Left lobe of liver (tissue), 2 donors: ENCODE results near the gene CASR. TPM values are rescaled to one million over a fixed set of nuclear protein-coding genes. Genes with fewer than 3 reads are reported as not detected.

Experiments
- ATAC-seq: fragments of 200-7000 bp; cut with Tn5 transposase; one replicate; pipeline ENCODE4 v1.9.1; 2020; ENCODE audit warnings: mild to moderate bottlenecking, moderate library complexity
- DNase-seq: peaks from one replicate; pipeline ENCODE4 v3.0.0-alpha.2; 2020; ENCODE audit warnings: low spot score
- total RNA-seq: library from RNA; stranded (reverse); gene quantifications from one replicate; pipeline ENCODE4 v1.2.1, GENCODE V29; 2021
- donor health status: DM: no; HTN: no; CAD: no; lungs with moderate emphysema.
- donor health status: DM: no; HTN: yes; CAD: no.

Gene CASR
- total RNA-seq, 1 donor from 2014 or later: 0.30 TPM

- DNase-seq (no peak), ATAC-seq (peak; percentile 65)
Observed at GRCh38 chr3:122255757-122256439, 72.4 kb downstream of the CASR start.

GRCh38 chr3:122257644-122258364 is 74.3 kb downstream of the CASR start:
- no peak for DNase-seq
- ATAC-seq: no peak

- ATAC-seq (peak; percentile 99), DNase-seq (peak; percentile 75)
Observed at GRCh38 chr3:122258757-122259371, 75.4 kb downstream of the CASR start.

- no peak for DNase-seq
- no peak for ATAC-seq
Observed at GRCh38 chr3:122260206-122260605, 76.7 kb downstream of the CASR start.

GRCh38 chr3:122263058-122263457 is 79.6 kb downstream of the CASR start:
- ATAC-seq (no peak), DNase-seq (no peak)

- DNase-seq (no peak), ATAC-seq (no peak)
Observed at GRCh38 chr3:122263974-122264588, 80.6 kb downstream of the CASR start.

GRCh38 chr3:122265957-122266356 is 82.5 kb downstream of the CASR start:
- no peak for DNase-seq
- ATAC-seq: no peak

- ATAC-seq (peak; percentile 87), DNase-seq (no peak)
Observed at GRCh38 chr3:122268257-122269024, 85.0 kb downstream of the CASR start.

- no peak for DNase-seq
- no peak for ATAC-seq
Observed at GRCh38 chr3:122269045-122269444, 85.6 kb downstream of the CASR start.

- DNase-seq (no peak), ATAC-seq (no peak)
Observed at GRCh38 chr3:122271246-122271898, 87.9 kb downstream of the CASR start.

- no peak for DNase-seq
- no peak for ATAC-seq
Observed at GRCh38 chr3:122272879-122273278, 89.4 kb downstream of the CASR start.

- DNase-seq (no peak), ATAC-seq (no peak)
Observed at GRCh38 chr3:122273498-122273897, 90.0 kb downstream of the CASR start.

GRCh38 chr3:122281891-122282290 is 98.4 kb downstream of the CASR start:
- ATAC-seq: no peak

GRCh38 chr3:122283796-122284445 is 100.5 kb downstream of the CASR start:
- no peak for DNase-seq
- ATAC-seq: no peak

More at GRCh38 chr3:122281891-122282290, 98.4 kb downstream of the CASR start:
- DNase-seq: no peak

- ATAC-seq: no peak
- DNase-seq: no peak
Observed at GRCh38 chr3:122284486-122284885, 101.0 kb downstream of the CASR start.

GRCh38 chr3:122294359-122294758 is 110.9 kb downstream of the CASR start:
- DNase-seq: no peak
- peak; percentile 82 for ATAC-seq

GRCh38 chr3:122295266-122296062 is 112.0 kb downstream of the CASR start:
- ATAC-seq (peak; percentile 63), DNase-seq (no peak)

- DNase-seq: no peak
- no peak for ATAC-seq
Observed at GRCh38 chr3:122298239-122298638, 114.8 kb downstream of the CASR start.

- DNase-seq (no peak), ATAC-seq (no peak)
Observed at GRCh38 chr3:122299215-122299614, 115.7 kb downstream of the CASR start.
